GM15510 (cell line): Measurements from ENCODE around the gene SMTN.
A peak's percentile ranks its signal among the peaks of the same experiment; 100 is the strongest.

ENCODE experiments used
- POLR2A ChIP-seq: IDR thresholded peaks from 3 replicates; pipeline ENCODE4 v1.6.1; 2011; ENCODE audit warnings: borderline replicate concordance; ENCODE audit not compliant: insufficient read length; ENCODE audit errors: extremely low read depth

The SMTN gene

DNA sequence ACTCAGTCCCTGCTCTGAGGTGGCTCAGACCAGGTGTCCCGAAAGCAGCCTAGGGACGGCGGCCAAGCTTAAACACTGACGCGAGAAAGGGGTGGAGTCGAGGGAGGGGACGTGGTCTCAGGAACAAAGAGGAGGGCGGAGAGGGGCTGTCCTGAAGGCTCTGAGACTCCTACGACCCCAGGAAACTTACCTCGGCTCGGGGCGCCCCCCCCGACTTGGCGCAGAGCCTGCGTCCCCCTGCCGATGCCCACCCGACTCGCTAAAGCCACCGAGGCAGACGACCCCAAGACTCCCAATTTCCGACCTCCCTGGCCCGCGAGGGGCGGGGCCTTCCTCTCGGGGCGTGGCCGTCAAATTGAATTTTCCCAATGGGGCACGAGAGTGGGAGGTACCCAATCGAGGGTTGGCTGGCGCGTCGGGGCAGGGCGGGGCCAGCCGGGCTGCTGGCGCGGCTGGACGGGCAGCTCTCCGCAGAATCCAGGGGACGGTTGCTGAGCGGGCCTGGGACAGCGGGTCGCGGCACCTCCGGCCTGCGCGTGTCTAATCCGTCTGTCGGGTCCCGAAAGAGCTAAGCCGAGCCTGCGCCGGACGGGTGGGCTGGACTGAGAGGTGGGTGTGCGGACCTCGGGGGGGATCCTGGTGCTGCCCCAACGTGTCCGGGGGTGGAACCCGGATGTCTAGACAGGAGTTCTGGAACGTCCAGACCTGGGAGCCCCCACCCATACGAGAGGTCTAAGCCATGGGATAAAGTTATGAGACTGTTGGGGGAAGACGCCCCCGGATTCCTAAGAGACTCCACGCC lies at the start of gene SMTN:
Gene SMTN (plus strand): TSS at position 471 of the 802 bp plus-strand sequence. CDS start 1,941 bp downstream, outside the sequence.
- TF ChIP-seq POLR2A = peak; percentile 82

DNA sequence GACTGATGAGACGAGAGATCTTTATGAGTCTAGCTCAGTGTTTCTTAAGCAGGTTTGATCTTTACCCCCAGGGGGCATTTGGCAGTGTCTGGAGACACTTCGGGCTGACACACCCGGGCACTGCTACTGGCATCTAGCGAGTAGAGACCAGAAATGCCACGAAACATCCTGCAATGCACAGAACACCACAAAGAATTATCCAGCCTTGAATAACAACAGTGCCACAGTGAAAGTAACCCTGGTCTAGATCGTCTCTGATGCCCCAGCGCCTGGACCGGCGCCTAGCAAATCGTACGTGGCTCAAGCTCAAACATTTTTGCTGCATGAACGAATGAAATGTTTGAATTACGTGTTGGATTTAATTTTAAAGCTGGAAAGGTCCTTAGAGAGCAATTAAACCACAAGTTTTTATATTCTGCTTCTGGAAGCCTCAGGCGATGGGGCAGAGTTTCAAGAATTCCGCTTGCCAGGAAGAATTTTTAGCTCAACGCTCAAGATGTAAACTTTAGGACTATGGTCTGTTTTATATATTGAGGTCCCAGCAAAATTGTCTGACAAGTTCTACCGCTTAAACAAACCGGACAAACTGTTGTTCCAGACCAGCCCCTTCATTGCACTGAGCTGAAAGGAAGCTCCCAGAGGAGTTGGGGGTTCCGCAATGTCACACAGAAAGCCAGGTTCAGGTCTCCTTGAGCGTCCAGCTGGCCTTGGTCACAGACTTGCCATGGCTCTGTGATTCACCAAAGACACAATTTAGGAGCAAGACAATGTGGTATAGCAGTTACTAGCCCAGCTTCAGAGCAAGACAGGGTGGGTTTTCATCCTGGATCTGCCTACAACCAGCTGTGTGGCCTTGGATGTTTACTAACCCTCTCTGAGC lies 44.2 kb upstream of the SMTN start:
- TF ChIP-seq POLR2A = no peak

DNA sequence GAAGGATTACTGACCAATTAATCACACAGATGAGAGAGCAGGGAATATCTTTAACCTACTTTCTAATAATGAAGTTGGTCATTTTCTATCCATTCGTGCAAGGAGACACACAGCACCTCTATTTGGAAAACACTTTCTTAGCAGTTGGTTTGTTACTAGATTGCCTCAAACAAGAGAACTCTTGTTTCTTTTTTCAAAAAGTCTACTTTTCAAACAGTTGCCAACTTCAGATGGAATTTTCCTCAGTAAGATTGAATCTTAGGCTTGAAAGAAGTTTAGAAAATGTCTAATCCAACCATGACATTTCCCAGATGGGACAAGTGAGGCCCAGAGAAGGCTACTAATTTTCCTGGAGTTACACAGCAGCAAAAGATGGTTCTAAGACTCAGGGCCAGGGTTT lies 42.4 kb upstream of the SMTN start:
- no peak for TF ChIP-seq POLR2A

DNA sequence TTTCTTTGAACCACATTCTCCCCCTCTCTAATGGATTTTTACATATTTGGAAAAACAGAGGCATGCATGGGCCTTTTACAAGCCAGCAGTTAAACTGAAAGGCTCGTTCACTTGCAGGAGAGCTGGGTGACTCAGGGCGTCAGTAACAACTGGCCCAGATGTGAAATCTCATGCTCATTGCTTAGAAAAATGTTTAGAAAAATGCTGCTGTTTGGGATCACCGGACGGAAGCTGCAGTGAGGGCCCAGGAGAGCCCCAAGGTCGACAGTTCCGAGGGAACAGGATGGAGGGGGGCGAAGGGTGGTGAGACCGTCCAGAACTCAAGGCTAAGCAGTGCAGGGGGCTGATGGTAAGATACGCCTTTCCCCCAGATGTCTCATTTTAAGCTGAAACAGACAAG lies 41.7 kb upstream of the SMTN start:
- TF ChIP-seq POLR2A = no peak

DNA sequence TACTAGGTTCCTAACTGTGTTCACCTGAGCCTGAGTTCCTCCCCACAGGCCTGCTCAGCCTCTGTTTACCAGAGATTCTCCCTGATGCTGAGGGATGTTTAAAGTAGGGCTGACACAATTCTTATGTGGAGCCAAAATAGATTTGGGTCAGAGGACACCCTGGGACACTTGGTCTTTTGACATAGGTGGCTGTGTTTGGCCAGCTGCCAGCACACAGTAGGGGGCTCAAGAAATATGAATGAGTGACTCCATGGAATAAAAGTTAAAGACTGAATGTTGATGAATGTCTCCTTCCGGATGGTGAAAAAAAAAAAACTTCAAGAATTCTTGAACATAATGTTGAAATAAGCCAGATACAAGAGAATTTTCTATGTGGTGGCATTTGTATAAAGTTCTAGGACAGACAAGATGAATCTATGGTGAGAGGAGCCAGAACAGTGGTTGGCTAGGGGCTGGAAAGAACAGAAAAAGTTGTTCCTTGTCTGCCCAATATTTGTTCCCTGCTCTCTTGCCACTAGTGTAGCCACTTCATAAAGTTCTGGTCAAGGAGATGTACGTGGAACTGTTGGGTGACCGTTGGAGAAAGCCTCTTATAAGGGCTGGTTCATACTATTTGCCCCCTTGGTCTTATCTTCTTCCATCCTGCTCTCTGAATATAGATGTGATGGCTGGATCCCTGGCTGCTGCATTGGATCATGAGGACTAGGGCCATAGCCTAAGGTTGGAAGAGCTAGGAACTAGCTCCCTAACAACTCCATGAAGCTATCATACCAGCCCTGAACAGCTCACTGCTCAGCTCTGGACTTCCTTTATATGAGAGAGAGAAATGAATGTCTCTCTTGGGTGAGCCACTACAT lies 40.3 kb upstream of the SMTN start:
- no peak for TF ChIP-seq POLR2A

DNA sequence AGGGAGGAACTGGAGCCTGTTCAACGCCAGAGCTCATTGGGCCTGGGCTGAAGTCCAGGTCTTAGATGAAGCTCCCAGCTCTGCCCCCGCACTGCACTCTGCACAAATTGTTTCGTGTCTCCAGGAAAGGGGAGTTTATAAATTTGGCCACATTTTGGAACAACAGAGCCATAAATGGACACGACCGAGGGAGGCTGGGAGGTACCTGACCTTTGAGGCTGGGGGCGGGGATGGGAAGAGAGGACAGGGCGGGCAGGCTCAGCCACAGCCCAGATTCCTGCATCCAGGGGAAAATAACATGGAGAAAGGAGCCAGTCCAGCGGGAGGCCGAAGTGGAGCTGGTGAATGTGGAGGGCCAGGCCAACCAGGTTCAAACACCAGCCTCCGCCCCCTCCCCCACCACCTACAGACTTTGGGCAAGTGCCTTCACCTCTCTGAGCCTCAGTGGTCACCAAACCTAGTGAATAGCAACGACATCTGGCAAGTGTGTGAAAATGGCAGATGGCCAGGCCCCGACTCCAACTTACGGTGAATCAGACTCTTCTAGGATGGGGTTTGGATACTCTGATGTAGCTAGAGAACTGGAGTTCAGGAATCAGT lies 36.8 kb upstream of the SMTN start:
- TF ChIP-seq POLR2A = no peak

DNA sequence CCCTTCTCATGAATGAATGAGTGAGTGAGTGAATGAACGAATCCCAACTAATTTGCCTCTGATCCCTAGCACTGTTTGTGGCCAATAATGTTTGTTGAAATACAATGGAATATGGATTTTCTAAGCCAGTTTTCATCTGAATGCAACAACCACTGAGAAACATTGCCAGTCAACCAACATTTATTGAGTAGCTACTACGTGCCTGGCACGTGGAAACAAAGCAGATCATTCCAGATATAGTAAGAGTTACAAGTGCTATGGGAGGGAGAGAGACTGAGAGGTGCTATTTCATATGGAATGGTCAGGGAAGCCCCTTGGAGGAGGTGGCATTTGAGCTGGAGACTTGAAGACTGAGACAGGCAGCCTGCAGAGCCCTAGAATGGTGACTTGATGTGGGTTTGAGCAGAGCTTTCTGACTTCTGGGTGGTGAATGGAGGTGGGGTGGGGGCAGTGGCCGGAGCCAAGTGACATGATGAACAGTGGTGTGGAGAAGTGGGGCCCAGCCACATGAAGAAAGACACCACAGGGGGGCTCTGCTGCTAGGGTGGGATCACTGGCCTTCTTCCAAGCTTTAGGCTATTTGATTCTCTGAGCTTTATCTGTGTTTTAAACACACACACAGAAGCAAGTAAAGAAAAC lies 35.1 kb upstream of the SMTN start:
- TF ChIP-seq POLR2A = no peak

DNA sequence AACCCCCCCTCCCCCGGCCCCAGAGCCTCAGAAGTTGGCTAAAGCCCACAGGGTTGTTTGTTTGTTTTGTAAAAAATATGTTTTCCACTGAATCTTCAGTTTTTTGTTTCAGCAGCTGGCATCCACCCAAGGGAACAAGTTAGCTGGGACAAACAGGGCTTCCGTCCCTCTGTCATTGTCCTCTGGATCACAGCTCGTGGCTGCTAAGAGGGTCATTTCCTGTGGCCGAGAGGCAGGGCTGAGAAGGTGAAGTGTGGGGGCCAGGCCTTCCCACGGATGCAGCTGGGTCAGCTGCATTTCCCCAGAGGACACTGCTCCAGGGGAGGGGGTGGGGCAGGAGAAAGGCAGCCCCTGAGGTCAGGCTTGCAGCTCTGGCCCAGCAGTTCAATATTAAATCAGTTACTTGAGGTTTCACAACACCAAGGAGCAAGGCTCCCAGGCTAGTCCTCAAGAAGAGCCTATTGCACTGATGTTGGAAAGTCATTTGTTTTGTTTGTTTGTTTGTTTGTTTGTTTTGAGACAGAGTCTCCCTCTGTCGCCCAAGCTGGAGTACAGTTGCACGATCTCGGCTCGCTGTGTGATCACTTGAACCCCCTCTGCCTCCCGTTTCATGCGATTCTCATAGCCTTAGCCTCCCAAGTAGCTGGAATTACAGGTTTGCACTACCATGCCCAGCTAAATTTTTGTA lies 34.4 kb upstream of the SMTN start:
- no peak for TF ChIP-seq POLR2A

DNA sequence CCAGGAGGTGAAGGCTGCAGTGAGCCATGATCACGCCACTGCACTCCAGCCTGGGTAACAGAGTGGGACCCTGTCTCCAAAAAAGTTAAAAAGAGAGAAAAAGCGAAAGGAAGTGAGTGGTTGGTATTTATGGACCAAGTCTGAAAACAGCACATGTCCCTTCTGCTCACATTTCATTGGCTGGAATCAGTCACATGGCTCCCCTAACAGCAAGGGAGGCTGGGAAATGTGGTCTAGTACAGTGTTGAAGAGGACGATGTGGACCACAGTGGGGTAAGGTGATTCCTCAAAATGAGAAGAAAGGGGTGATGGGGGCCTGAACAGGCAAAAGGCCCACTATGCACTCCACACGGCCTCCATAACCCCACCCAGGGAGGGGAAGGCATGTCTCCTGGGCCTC lies 32.5 kb upstream of the SMTN start:
- TF ChIP-seq POLR2A = no peak

DNA sequence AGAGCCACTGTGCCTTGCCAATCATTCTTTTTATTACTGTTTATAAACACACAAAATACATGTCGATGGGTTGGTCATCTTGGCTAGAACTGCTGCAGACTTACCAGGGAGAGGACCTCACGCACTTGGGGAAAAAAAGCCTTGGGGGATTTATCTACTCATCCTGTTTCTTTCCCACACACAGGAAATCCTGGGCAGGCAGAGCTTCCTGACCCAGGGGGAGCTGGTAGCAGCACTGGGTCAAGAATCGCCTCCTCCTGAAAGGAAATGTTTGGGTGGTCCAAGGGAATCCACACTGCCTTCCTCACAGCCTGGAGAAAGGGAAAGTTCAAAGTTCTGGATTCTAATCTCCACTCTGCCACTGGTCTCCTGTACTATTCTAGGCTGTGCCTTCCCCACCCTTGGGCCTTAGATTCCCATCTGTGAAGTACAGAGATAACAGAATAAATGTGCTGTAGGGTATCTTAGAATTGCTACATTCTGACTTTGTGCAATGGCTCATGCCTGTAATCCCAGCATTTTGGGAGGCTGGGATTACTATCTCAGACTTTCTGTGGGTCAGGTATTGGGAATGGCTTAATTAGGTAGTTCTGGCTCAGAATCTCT lies 31.2 kb upstream of the SMTN start:
- TF ChIP-seq POLR2A = no peak

DNA sequence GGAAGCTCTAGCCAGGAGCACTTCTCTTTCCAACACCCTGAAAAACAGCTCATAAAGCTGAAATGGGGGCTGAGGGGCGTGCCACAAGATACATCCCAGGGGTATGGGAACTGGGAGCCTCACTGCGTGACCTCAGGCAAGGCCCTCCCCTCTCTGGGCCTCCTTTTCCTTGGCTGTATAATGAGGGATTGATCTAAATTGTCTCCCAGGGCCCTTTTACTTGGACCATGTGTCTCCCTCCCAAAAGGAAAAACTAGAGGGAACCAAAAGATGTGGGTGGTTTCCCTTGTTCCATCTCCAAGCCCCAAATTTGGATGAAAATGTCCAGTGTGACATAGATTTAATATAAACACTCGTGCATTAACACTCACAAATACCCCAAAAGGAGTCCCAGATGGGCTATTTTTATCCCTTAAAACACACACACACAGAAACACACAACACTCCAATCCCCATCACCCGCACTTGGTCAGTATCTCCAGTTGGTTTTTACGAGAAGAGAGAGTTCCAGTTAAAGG lies 25.9 kb upstream of the SMTN start:
- TF ChIP-seq POLR2A = no peak

DNA sequence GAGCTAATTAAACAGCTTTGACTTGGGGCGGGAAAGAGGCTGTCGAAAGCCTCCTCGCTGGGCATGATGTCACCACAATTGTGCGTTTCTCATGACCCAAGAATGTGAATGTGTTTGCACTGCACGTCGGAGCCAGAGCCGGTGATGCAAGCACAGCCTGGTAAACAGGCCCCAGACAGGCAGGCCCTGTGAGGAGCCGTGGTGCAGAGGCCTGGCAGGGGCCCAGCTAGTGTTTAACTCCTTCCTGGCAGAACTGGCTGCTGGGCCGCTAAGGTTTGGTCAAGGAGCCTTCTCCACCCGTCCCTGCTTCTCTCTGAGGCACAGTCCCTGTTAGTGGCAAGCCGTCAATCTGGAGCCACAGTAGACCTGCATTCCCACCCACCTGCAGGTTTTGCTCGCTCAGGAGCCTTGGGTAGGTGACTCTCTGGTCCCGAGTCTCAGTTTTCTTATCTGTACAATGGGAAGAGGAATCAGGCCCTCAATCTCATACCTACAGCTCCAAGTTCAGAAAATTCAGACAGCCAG lies 25.4 kb upstream of the SMTN start:
- TF ChIP-seq POLR2A = no peak
